ENCODE measurements around the gene GSTA2.

DNA sequence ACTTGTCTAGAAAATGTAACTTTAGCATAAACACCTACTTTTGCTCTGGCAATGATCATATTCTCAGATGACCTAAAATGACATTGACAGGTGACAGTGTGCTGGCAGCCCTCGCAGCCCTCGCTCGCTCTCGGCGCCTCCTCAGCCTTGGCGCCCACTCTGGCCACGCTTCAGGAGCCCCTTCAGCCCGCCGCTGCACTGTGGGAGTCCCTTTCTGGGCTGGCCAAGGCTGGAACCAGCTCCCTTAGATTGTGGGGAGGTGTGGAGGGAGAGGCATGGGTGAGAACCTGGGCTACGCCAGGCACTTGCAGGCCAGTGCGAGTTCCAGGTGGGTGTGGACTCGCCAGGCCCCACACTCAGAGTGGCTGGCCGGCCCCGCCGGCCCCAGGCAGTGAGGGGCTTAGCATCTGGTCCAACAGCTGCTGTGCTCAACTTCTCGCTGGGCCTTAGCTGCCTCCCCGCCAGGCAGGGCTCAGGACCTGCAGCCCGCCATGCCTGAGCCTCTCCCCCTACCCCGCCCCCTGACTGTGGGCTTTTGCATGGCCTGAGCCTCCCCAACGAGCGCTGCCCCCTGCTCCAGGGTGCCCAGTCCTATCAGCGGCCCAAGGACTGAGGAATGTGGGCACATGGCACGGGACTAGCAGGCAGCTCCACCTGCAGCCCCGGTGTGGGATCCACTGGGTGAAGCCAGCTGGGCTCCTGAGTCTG is 23.1 kb upstream of the GSTA2 start:
- TF ChIP-seq, protein P1, sequence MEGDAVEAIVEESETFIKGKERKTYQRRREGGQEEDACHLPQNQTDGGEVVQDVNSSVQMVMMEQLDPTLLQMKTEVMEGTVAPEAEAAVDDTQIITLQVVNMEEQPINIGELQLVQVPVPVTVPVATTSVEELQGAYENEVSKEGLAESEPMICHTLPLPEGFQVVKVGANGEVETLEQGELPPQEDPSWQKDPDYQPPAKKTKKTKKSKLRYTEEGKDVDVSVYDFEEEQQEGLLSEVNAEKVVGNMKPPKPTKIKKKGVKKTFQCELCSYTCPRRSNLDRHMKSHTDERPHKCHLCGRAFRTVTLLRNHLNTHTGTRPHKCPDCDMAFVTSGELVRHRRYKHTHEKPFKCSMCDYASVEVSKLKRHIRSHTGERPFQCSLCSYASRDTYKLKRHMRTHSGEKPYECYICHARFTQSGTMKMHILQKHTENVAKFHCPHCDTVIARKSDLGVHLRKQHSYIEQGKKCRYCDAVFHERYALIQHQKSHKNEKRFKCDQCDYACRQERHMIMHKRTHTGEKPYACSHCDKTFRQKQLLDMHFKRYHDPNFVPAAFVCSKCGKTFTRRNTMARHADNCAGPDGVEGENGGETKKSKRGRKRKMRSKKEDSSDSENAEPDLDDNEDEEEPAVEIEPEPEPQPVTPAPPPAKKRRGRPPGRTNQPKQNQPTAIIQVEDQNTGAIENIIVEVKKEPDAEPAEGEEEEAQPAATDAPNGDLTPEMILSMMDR (IDR thresholded peaks at IDR 0.05; ENCODE audit: low read length) = no peak
- TF ChIP-seq EZH2 (optimal IDR thresholded peaks at IDR 0.05; ENCODE audit: low read depth, low read length) (no peak), EZH2phosphoT487 (IDR thresholded peaks at IDR 0.05; ENCODE audit: low read length) (no peak)

Measured in MM.1S (cell line).